ENCODE data around the gene GRK7.
"Not testable (repeated sequence)": the region's sequence is repeated elsewhere in the genome, so short reads cannot be mapped to it uniquely, and the experiment has no call there.

GRK7 gene

DNA sequence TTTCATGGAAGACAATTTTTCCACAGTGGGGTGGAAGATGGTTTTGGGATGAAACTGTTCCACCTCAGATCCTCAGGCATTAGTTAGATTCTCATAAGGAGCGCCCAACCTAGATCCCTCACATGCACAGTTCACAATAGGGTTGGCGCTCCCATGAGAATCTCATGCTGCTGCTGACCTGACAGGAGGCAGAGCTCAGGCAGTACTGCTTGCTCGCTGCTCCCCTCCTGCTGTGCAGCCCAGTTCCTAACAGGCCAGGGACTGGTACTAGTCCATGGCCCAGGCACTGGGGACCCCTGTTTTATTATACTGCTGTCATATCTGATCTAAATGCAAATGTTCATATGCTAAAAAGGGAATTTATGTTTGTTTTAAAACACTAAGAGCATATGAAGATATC lies 9.8 kb upstream of the GRK7 start:
- Histone ChIP-seq H3K36me3 (ENCODE audit: control insufficient read depth, insufficient read depth, low read length) (no peaks in the 10 kb centered on the region), H3K4me3 (ENCODE audit: insufficient read depth, low read depth, low read length) (no peak overlapping the region), H3K27me3 (ENCODE audit: control insufficient read depth, insufficient read depth, low read length, poor library complexity, severe bottlenecking) (no peaks in the 10 kb centered on the region), H3K27ac (ENCODE audit: insufficient read depth, low read depth, low read length, poor library complexity, severe bottlenecking) (no peak overlapping the region), H3K9me3 (ENCODE audit: control insufficient read depth, low read length) (no peaks in the 10 kb centered on the region), H3K4me1 (ENCODE audit: control insufficient read depth, insufficient read depth, low read length) (no peaks in the 10 kb centered on the region)
- 69% methylated on average over 3 of the region's 3 CpGs for WGBS, 2 experiments

DNA sequence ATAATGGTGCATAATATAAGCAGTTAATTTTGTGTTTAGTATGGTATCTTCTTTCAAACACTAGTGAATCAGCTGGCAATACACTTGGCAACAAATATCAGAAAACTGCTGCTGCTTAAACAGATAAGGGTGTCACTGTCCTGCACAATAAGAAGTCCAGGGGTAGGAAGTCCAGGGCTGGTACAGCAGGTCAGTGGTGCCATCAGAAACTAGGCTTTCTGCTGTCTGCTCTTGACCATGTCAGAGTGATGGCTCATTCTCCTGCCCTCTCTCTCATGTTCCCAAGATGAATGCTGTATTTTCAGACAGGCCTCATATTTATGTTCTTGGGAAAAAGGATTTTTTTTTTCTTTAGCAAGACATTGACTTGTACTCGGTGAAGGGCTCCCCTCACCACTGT lies 9.2 kb upstream of the GRK7 start:
- Histone ChIP-seq H3K9me3 (ENCODE audit: control insufficient read depth, low read length) (no peaks in the 10 kb centered on the region), H3K4me1 (ENCODE audit: control insufficient read depth, insufficient read depth, low read length) (no peaks in the 10 kb centered on the region), H3K36me3 (ENCODE audit: control insufficient read depth, insufficient read depth, low read length) (no peaks in the 10 kb centered on the region), H3K27me3 (ENCODE audit: control insufficient read depth, insufficient read depth, low read length, poor library complexity, severe bottlenecking) (no peaks in the 10 kb centered on the region), H3K4me3 (ENCODE audit: insufficient read depth, low read depth, low read length) (no peak overlapping the region), H3K27ac (ENCODE audit: insufficient read depth, low read depth, low read length, poor library complexity, severe bottlenecking) (no peak overlapping the region)
- 81 to 86% methylated on average over 1 of the region's 1 CpG for WGBS, 2 experiments

DNA sequence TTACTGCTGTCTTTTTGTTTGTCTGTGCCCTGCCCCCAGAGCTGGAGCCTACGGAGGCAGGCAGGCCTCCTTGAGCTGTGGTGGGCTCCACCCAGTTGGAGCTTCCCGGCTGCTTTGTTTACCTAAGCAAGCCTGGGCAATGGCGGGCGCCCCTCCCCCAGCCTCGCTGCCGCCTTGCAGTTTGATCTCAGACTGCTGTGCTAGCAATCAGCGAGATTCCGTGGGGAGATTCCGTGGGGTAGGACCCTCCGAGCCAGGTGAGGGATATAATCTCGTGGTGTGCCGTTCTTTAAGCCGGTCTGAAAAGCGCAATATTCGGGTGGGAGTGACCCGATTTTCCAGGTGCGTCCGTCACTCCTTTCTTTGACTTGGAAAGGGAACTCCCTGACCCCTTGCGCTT lies 656 bp upstream of the GRK7 start:
- not testable (repeated sequence) for H3K36me3 ChIP-seq (ENCODE audit: control insufficient read depth, insufficient read depth, low read length); H3K4me1 ChIP-seq (ENCODE audit: control insufficient read depth, insufficient read depth, low read length); H3K27ac ChIP-seq (ENCODE audit: insufficient read depth, low read depth, low read length, poor library complexity, severe bottlenecking); H3K9me3 ChIP-seq (ENCODE audit: control insufficient read depth, low read length); H3K4me3 ChIP-seq (ENCODE audit: insufficient read depth, low read depth, low read length); H3K27me3 ChIP-seq (ENCODE audit: control insufficient read depth, insufficient read depth, low read length, poor library complexity, severe bottlenecking)
- 31 to 36% methylated on average over 16 to 18 of the region's 19 CpGs for WGBS, 2 experiments

DNA sequence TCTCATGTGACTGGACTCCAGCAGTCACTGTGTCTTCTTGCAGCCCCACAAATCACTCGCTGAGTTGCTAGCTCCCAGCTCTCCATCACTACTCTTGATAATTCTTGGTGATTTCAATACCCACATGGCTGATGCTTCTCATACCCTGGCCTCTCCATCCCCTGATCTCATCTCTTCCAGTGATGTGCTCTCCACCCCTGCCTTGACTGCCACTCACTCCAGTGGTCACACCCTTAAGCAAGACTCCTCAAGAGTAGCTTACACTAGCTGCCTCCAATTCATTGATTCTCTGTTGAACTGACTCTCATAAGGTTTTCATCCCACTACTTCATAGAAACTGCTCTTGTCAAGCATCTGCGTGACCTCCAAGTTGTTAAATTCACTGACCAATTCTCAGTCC lies 837 bp downstream of the GRK7 start:
- Histone ChIP-seq H3K36me3 (ENCODE audit: control insufficient read depth, insufficient read depth, low read length) (no peaks in the 10 kb centered on the region), H3K27me3 (ENCODE audit: control insufficient read depth, insufficient read depth, low read length, poor library complexity, severe bottlenecking) (peaks cover 10% of the 10 kb centered on the region), H3K27ac (ENCODE audit: insufficient read depth, low read depth, low read length, poor library complexity, severe bottlenecking) (no peak overlapping the region), H3K4me1 (ENCODE audit: control insufficient read depth, insufficient read depth, low read length) (no peaks in the 10 kb centered on the region), H3K4me3 (ENCODE audit: insufficient read depth, low read depth, low read length) (no peak overlapping the region), H3K9me3 (ENCODE audit: control insufficient read depth, low read length) (no peaks in the 10 kb centered on the region)
- 92 to 96% methylated on average over 2 of the region's 2 CpGs for whole genome bisulfite sequencing, 2 experiments

DNA sequence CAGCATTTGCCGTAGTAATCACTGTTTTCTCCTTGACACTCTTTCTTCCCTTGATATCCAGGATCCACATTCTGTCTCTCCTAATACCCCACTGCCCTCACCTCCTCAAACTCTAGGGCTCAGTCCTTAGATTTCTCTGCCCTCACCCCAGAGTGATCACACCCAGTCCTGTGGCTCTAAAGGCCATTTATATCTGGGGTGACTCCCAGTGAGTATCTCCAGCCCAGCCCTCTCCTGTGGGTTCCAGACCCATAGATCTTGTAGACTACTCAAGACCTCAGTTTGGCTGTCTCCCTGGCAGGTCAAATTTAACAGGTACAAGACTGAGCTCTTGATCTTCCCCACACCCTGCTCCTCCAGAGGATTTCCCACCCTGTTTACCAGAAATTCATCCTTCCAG lies 1.3 kb downstream of the GRK7 start:
- peaks cover 10% of the 10 kb centered on the region for H3K27me3 ChIP-seq (ENCODE audit: control insufficient read depth, insufficient read depth, low read length, poor library complexity, severe bottlenecking)
- no peaks in the 10 kb centered on the region for H3K9me3 ChIP-seq (ENCODE audit: control insufficient read depth, low read length)
- H3K4me1 ChIP-seq (ENCODE audit: control insufficient read depth, insufficient read depth, low read length) = no peaks in the 10 kb centered on the region
- 97 to 98% methylated on average over 1 of the region's 1 CpG for WGBS, 2 experiments
- H3K27ac ChIP-seq (ENCODE audit: insufficient read depth, low read depth, low read length, poor library complexity, severe bottlenecking) = no peak overlapping the region
- H3K4me3 ChIP-seq (ENCODE audit: insufficient read depth, low read depth, low read length) = no peak overlapping the region
- H3K36me3 ChIP-seq (ENCODE audit: control insufficient read depth, insufficient read depth, low read length) = no peaks in the 10 kb centered on the region

DNA sequence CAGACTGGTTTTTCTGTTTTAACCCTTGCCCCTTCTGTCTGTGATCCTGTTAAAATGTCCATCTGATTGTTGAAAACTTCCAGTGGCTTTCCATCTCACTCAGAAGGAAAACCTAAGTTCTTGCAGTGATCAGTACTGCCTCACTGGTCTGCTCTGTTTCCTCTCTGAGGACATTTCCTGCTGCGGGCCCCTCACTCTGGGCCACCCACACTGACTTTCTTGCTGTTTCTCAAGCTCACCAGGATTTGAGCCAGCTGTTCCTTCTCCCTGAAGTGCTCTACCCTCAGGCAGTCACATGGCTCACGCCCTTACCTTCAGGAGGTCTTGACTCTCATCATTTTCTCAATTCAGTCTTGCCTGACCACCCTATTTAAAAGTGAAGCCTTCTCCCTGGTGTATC lies 1.8 kb downstream of the GRK7 start:
- no peak overlapping the region for H3K27ac ChIP-seq (ENCODE audit: insufficient read depth, low read depth, low read length, poor library complexity, severe bottlenecking)
- 84 to 85% methylated on average over 2 of the region's 2 CpGs for WGBS, 2 experiments
- H3K4me3 ChIP-seq (ENCODE audit: insufficient read depth, low read depth, low read length) = no peak overlapping the region
- H3K9me3 ChIP-seq (ENCODE audit: control insufficient read depth, low read length) = no peaks in the 10 kb centered on the region
- no peaks in the 10 kb centered on the region for H3K4me1 ChIP-seq (ENCODE audit: control insufficient read depth, insufficient read depth, low read length)
- no peaks in the 10 kb centered on the region for H3K36me3 ChIP-seq (ENCODE audit: control insufficient read depth, insufficient read depth, low read length)
- peaks cover 10% of the 10 kb centered on the region for H3K27me3 ChIP-seq (ENCODE audit: control insufficient read depth, insufficient read depth, low read length, poor library complexity, severe bottlenecking)

DNA sequence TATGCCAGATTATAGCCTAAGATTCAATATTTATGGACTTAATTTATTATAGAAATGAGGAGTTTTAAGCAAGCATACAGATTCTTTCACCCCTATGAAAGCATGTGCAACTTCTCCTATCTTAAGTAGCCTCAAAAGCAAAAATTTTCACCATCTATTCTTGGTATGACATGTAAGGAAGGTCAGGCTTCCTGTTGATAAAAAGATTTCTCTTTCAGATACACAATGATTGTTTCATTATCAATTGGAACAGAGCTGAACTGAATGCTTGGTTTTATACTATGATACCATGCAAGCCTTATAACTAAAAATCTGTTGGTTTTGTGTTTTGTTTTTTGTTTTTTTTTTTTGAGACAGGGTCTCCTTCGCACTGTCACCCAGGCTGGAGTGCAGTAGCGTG lies 3.9 kb downstream of the GRK7 start:
- 75 to 93% methylated on average over 1 to 2 of the region's 2 CpGs for WGBS, 2 experiments
- no peak overlapping the region for H3K4me3 ChIP-seq (ENCODE audit: insufficient read depth, low read depth, low read length)
- H3K36me3 ChIP-seq (ENCODE audit: control insufficient read depth, insufficient read depth, low read length) = no peaks in the 10 kb centered on the region
- H3K9me3 ChIP-seq (ENCODE audit: control insufficient read depth, low read length) = no peaks in the 10 kb centered on the region
- H3K27ac ChIP-seq (ENCODE audit: insufficient read depth, low read depth, low read length, poor library complexity, severe bottlenecking) = no peak overlapping the region
- no peaks in the 10 kb centered on the region for H3K4me1 ChIP-seq (ENCODE audit: control insufficient read depth, insufficient read depth, low read length)
- H3K27me3 ChIP-seq (ENCODE audit: control insufficient read depth, insufficient read depth, low read length, poor library complexity, severe bottlenecking) = peaks cover 10% of the 10 kb centered on the region

DNA sequence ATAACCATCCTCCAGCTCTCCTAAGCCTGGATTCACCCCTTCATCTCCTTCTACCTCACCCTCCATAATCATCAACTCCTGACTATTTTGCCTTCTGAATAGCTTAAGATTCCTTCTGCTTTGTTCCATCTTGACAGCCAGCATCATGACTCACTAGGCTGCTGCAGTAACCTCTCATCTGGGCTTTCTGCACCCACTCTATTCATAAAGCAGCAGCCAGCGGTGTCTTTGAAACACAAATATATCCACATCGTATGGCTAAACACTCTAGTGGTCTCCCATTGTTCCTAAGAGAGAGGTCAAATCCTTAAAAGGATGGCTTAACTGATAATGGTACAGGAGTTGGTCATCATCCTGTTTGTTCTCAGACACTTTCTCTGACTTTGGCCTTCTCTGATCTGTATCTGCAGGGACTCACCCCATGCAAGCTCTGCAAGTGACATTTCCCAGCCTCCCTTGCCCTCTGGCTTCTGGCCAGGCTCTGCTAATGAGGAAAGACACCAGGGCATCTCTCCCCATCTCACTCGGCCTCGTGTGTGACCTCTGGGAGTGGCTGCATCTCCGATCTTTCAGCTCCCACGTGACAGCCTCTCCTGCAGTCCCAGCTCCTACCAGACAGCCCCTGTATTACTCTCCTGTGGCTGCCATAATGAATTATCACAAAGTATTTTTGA lies 6.2 kb downstream of the GRK7 start:
- H3K27ac ChIP-seq (ENCODE audit: insufficient read depth, low read depth, low read length, poor library complexity, severe bottlenecking) = no peak overlapping the region

DNA sequence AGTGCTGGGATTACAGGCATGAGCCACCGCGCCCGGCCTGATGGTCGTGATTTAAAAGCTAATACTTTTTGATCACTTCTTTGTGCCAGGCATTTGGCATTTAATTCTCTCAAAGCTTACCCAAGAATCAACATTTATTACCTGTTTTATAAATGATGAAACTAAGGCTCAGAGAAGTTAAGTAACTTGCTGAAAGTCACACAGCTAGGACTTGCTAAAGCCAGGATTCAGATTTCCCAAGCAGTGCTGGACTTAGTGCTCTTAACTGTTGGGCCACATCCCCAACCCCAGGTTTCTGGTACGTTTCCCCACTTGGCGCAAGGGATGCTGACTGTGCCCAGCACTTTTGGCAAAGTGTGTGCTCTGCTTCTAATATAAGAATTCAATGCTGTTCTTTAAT lies 10.5 kb downstream of the GRK7 start:
- Histone ChIP-seq H3K36me3 (ENCODE audit: control insufficient read depth, insufficient read depth, low read length) (no peaks in the 10 kb centered on the region), H3K27me3 (ENCODE audit: control insufficient read depth, insufficient read depth, low read length, poor library complexity, severe bottlenecking) (no peaks in the 10 kb centered on the region), H3K9me3 (ENCODE audit: control insufficient read depth, low read length) (no peaks in the 10 kb centered on the region), H3K27ac (ENCODE audit: insufficient read depth, low read depth, low read length, poor library complexity, severe bottlenecking) (no peak overlapping the region), H3K4me3 (ENCODE audit: insufficient read depth, low read depth, low read length) (no peak overlapping the region), H3K4me1 (ENCODE audit: control insufficient read depth, insufficient read depth, low read length) (no peaks in the 10 kb centered on the region)
- 93 to 95% methylated on average over 6 of the region's 6 CpGs for WGBS, 2 experiments

More for the DNA sequence above, 6.2 kb downstream of the GRK7 start:
- H3K4me1 ChIP-seq (ENCODE audit: control insufficient read depth, insufficient read depth, low read length) = no peaks in the 10 kb centered on the region
- H3K27me3 ChIP-seq (ENCODE audit: control insufficient read depth, insufficient read depth, low read length, poor library complexity, severe bottlenecking) = no peaks in the 10 kb centered on the region
- WGBS, 2 experiments = 60 to 65% methylated on average over 6 of the region's 6 CpGs
- H3K9me3 ChIP-seq (ENCODE audit: control insufficient read depth, low read length) = no peaks in the 10 kb centered on the region
- H3K4me3 ChIP-seq (ENCODE audit: insufficient read depth, low read depth, low read length) = no peak overlapping the region
- no peaks in the 10 kb centered on the region for H3K36me3 ChIP-seq (ENCODE audit: control insufficient read depth, insufficient read depth, low read length)

DNA sequence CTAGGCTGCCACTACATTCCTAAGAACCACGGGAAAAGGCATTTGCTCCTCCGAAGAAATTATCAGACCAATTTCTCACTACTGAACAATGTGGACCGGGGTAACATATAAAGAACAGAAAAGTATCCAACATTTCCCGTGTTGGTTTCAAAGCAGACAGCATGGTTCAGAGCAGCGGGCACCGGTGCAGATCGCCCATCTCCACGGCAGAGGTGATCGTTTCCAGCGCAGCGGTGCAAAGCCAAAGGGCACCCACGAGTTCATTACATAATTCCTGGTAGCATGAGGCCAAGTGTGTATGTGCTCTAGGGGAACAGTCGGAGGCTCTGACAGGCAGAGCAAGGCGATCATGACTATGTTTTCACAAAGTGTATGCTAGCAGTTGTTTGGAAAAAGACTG lies 13.2 kb downstream of the GRK7 start:
- H3K4me1 ChIP-seq (ENCODE audit: control insufficient read depth, insufficient read depth, low read length) = no peaks in the 10 kb centered on the region
- H3K27me3 ChIP-seq (ENCODE audit: control insufficient read depth, insufficient read depth, low read length, poor library complexity, severe bottlenecking) = no peaks in the 10 kb centered on the region
- WGBS, 2 experiments = 96 to 98% methylated on average over 14 of the region's 14 CpGs
- H3K4me3 ChIP-seq (ENCODE audit: insufficient read depth, low read depth, low read length) = no peak overlapping the region
- no peak overlapping the region for H3K27ac ChIP-seq (ENCODE audit: insufficient read depth, low read depth, low read length, poor library complexity, severe bottlenecking)
- H3K9me3 ChIP-seq (ENCODE audit: control insufficient read depth, low read length) = no peaks in the 10 kb centered on the region
- no peaks in the 10 kb centered on the region for H3K36me3 ChIP-seq (ENCODE audit: control insufficient read depth, insufficient read depth, low read length)

DNA sequence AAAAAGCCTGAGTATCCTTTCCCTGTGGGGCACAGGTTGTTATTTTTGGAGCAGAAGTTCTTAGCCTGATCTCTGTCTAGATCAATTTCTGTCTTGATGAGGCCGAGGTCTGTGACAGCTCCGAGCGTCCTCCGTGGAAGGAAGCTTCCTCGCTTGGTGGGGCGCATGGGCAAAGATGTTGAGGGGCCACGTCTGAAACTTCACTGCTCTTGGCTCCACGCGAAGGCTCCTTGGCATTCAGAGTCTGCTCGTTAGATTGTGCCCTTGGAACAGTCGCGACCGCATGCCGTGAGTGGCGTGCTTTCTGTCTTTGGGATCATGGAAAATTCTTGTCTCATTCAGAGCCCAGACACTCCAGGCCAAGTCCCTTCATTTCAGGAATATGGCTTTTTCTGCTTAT lies 13.7 kb downstream of the GRK7 start:
- no peaks in the 10 kb centered on the region for H3K27me3 ChIP-seq (ENCODE audit: control insufficient read depth, insufficient read depth, low read length, poor library complexity, severe bottlenecking)
- H3K4me1 ChIP-seq (ENCODE audit: control insufficient read depth, insufficient read depth, low read length) = no peaks in the 10 kb centered on the region
- no peaks in the 10 kb centered on the region for H3K9me3 ChIP-seq (ENCODE audit: control insufficient read depth, low read length)
- no peak overlapping the region for H3K4me3 ChIP-seq (ENCODE audit: insufficient read depth, low read depth, low read length)
- no peaks in the 10 kb centered on the region for H3K36me3 ChIP-seq (ENCODE audit: control insufficient read depth, insufficient read depth, low read length)
- no peak overlapping the region for H3K27ac ChIP-seq (ENCODE audit: insufficient read depth, low read depth, low read length, poor library complexity, severe bottlenecking)
- WGBS, 2 experiments = 93 to 95% methylated on average over 15 of the region's 15 CpGs
